ENCODE results near the gene CCDC12. TPM values are rescaled to one million over a fixed set of nuclear protein-coding genes. Genes with fewer than 3 reads are reported as not detected.
A peak's percentile ranks its signal among the peaks of the same experiment; 100 is the strongest.

The CCDC12 gene
- total and polyA plus RNA-seq, 7 donors, result 33.1 to 80.9 (median 41.0) TPM

- no peaks in the 10 kb centered on the region for H3K27me3 ChIP-seq
- no peak overlapping the region for H3K4me3 ChIP-seq
- TF ChIP-seq EP300 (IDR thresholded peaks at IDR 0.05) (no peak), CTCF (IDR thresholded peaks at IDR 0.05) (no peak), POLR2AphosphoS5 (IDR thresholded peaks at IDR 0.05) (no peak), POLR2A (IDR thresholded peaks at IDR 0.05) (no peak)
- peaks cover 13 to 45% (median 34%) of the 10 kb centered on the region in 4 donors for H3K36me3 ChIP-seq
- 52 to 63% methylated on average over 6 of the region's 6 CpGs for WGBS, 2 donors
- peak overlapping the region in 1 of 4 donors; percentile 43 for H3K27ac ChIP-seq
- no peaks in the 10 kb centered on the region for H3K9me3 ChIP-seq
- peak; percentile 61 for DNase-seq
- peaks cover 0 to 75% (median 63%) of the 10 kb centered on the region in 4 donors for H3K4me1 ChIP-seq
- intact Hi-C loops (cut with DNase I), result no loop called here
Observed at GRCh38 chr3:46926039-46926438, 50.5 kb downstream of the CCDC12 start.

GRCh38 chr3:46925585-46925934, 51.0 kb downstream of the CCDC12 start:
- H3K27me3 ChIP-seq, result no peaks in the 10 kb centered on the region
- TF ChIP-seq POLR2AphosphoS5 (IDR thresholded peaks at IDR 0.05) (no peak), EP300 (IDR thresholded peaks at IDR 0.05) (no peak), CTCF (IDR thresholded peaks at IDR 0.05) (no peak), POLR2A (IDR thresholded peaks at IDR 0.05) (no peak)
- peaks cover 0 to 71% (median 58%) of the 10 kb centered on the region in 4 donors for H3K4me1 ChIP-seq
- peaks cover 13 to 50% (median 39%) of the 10 kb centered on the region in 4 donors for H3K36me3 ChIP-seq
- 73 to 81% methylated on average over 5 of the region's 5 CpGs for WGBS, 2 donors
- DNase-seq, result peak; percentile 54
- H3K9me3 ChIP-seq, result no peaks in the 10 kb centered on the region
- H3K4me3 ChIP-seq, result no peak overlapping the region
- H3K27ac ChIP-seq, result no peak overlapping the region
- intact Hi-C loops (cut with DNase I), result no loop called here

- Histone ChIP-seq H3K9me3 (no peaks in the 10 kb centered on the region), H3K4me1 (peaks cover 0 to 66% (median 53%) of the 10 kb centered on the region in 4 donors), H3K4me3 (no peak overlapping the region), H3K27ac (no peak overlapping the region), H3K36me3 (peaks cover 13 to 55% (median 44%) of the 10 kb centered on the region in 4 donors), H3K27me3 (no peaks in the 10 kb centered on the region)
- intact Hi-C loops (cut with DNase I), result no loop called here
- WGBS, 2 donors, result 93 to 94% methylated on average over 10 of the region's 10 CpGs
- peak; percentile 57 for DNase-seq
- no peak for TF ChIP-seq EP300 (IDR thresholded peaks at IDR 0.05)
- no peak for TF ChIP-seq POLR2AphosphoS5 (IDR thresholded peaks at IDR 0.05)
- no peak for TF ChIP-seq CTCF (IDR thresholded peaks at IDR 0.05)
- no peak for TF ChIP-seq POLR2A (IDR thresholded peaks at IDR 0.05)
Observed at GRCh38 chr3:46924921-46925584, 51.5 kb downstream of the CCDC12 start.

GRCh38 chr3:46923559-46924350, 52.8 kb downstream of the CCDC12 start:
- Histone ChIP-seq H3K27ac (no peak overlapping the region), H3K27me3 (no peaks in the 10 kb centered on the region), H3K4me1 (peaks cover 0 to 53% (median 40%) of the 10 kb centered on the region in 4 donors), H3K9me3 (no peaks in the 10 kb centered on the region), H3K4me3 (no peak overlapping the region), H3K36me3 (peaks cover 13 to 68% (median 53%) of the 10 kb centered on the region in 4 donors)
- intact Hi-C loops (cut with DNase I), result loop anchor here (1.0 kb wide), 1 partner anchor 75 kb away; no protein-coding TSS in a partner anchor
- 47 to 55% methylated on average over 11 of the region's 11 CpGs for WGBS, 2 donors
- peak; percentile 64 for DNase-seq
- peak; percentile 30 to 76 (median 72) for TF ChIP-seq CTCF (IDR thresholded peaks at IDR 0.05)
- no peak for TF ChIP-seq POLR2AphosphoS5 (IDR thresholded peaks at IDR 0.05)

All from sigmoid colon (tissue), 7 donors.